ENCODE measurements around the gene STMN3.
"Not testable (repeated sequence)": the region's sequence is repeated elsewhere in the genome, so short reads cannot be mapped to it uniquely, and the experiment has no call there.

Gene STMN3

GRCh38 chr20:63635431-63636141 is 17.6 kb downstream of the STMN3 start:
- DNase-seq (ENCODE audit: low spot score): no peak

- DNase-seq (ENCODE audit: low spot score): no peak
These were observed 19.5 kb downstream of the STMN3 start for GRCh38 chr20:63633732-63634131.

- DNase-seq (ENCODE audit: low spot score): not testable (repeated sequence)
These were observed 21.8 kb downstream of the STMN3 start for GRCh38 chr20:63631426-63631825.

- not testable (repeated sequence) for DNase-seq (ENCODE audit: low spot score)
These were observed 22.3 kb downstream of the STMN3 start for GRCh38 chr20:63630956-63631355.

- DNase-seq (ENCODE audit: low spot score): peak; percentile 72
These were observed 24.8 kb downstream of the STMN3 start for GRCh38 chr20:63628246-63628975.

- DNase-seq (ENCODE audit: low spot score): no peak
These were observed 25.4 kb downstream of the STMN3 start for GRCh38 chr20:63627751-63628245.

GRCh38 chr20:63627129-63627750 is 26.0 kb downstream of the STMN3 start:
- DNase-seq (ENCODE audit: low spot score): peak; percentile 95

- DNase-seq (ENCODE audit: low spot score): no peak
These were observed 26.6 kb downstream of the STMN3 start, which contains the start of gene GMEB2 for GRCh38 chr20:63626424-63627128. TSS of gene GMEB2 (minus strand) at chr20:63627101. CDS start at chr20:63619397, 7,704 bp downstream.

- no peak for DNase-seq (ENCODE audit: low spot score)
These were observed 27.3 kb downstream of the STMN3 start for GRCh38 chr20:63625771-63626423.

GRCh38 chr20:63624486-63624885 is 28.7 kb downstream of the STMN3 start:
- DNase-seq (ENCODE audit: low spot score): no peak

GRCh38 chr20:63622732-63623131 is 30.5 kb downstream of the STMN3 start:
- no peak for DNase-seq (ENCODE audit: low spot score)

GRCh38 chr20:63622096-63622495 is 31.1 kb downstream of the STMN3 start:
- DNase-seq (ENCODE audit: low spot score): no peak

- DNase-seq (ENCODE audit: low spot score): no peak
These were observed 32.2 kb downstream of the STMN3 start for GRCh38 chr20:63620991-63621390.

- no peak for DNase-seq (ENCODE audit: low spot score)
These were observed 33.7 kb downstream of the STMN3 start for GRCh38 chr20:63619505-63619904.

- DNase-seq (ENCODE audit: low spot score): no peak
These were observed 34.1 kb downstream of the STMN3 start for GRCh38 chr20:63619086-63619485.

GRCh38 chr20:63618291-63618980 is 34.8 kb downstream of the STMN3 start:
- DNase-seq (ENCODE audit: low spot score): no peak

GRCh38 chr20:63617876-63618265 is 35.4 kb downstream of the STMN3 start:
- no peak for DNase-seq (ENCODE audit: low spot score)

- no peak for DNase-seq (ENCODE audit: low spot score)
These were observed 35.9 kb downstream of the STMN3 start for GRCh38 chr20:63617092-63617875.

- DNase-seq (ENCODE audit: low spot score): not testable (repeated sequence)
These were observed 39.2 kb downstream of the STMN3 start for GRCh38 chr20:63613863-63614594.
